Astrocyte of the cerebellum (primary cell): Measurements from ENCODE around the gene STK11IP.

ENCODE experiments used
- DNase-seq: peaks from one replicate; pipeline ENCODE4 v3.0.0-alpha.2; 2011; ENCODE audit warnings: low read depth
- H3K4me3 ChIP-seq: 2 replicates; pipeline ENCODE4 v1.5.1; 2011; ENCODE audit warnings: mild to moderate bottlenecking, low read depth, low read length, moderate library complexity
- in situ Hi-C: cut with HindIII; loops from 2 replicates; pipeline ENCODE4 v1.10.0; 2017; ENCODE audit warnings: low sequenced_read_pairs
- TF ChIP-seq, protein P1 (sequence below): IDR thresholded peaks from 2 replicates; pipeline ENCODE4 v1.5.1; 2012; ENCODE audit warnings: low read length, low read depth, moderate library complexity, mild to moderate bottlenecking; ENCODE audit errors: missing control alignments

The STK11IP gene

DNA sequence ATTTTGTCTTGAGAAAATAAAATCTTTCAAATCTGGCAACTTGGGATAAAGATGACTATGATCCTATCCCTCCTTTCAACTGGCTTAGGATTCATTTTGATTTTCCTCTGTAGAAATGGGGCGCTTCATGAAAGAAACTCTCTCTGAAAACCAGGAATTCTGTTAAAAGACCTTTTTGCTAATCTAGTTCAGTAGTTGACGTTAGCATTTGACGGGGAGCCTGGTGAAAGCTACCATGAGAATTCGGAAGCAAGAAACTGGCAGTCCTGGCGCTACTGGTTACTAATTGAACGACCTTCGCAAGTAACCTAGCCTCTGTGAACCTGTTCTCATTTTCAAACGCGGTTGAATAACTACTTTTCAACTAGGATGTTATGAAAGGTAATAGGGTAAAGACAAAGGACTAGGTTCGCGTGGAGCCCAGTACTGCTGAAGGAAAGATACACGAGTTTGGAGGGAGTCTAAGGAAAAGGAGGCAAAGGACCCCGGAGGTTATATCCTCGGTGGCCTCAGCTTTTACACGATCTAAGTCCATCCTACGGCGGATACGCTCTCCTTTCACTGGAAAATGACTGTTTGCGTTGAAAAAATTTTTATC lies 604 bp upstream of the STK11IP start:
- in situ Hi-C loops: no loop called here
- DNase-seq: no peak
- H3K4me3 ChIP-seq: peak overlapping the region; percentile 68
- TF ChIP-seq, protein P1, sequence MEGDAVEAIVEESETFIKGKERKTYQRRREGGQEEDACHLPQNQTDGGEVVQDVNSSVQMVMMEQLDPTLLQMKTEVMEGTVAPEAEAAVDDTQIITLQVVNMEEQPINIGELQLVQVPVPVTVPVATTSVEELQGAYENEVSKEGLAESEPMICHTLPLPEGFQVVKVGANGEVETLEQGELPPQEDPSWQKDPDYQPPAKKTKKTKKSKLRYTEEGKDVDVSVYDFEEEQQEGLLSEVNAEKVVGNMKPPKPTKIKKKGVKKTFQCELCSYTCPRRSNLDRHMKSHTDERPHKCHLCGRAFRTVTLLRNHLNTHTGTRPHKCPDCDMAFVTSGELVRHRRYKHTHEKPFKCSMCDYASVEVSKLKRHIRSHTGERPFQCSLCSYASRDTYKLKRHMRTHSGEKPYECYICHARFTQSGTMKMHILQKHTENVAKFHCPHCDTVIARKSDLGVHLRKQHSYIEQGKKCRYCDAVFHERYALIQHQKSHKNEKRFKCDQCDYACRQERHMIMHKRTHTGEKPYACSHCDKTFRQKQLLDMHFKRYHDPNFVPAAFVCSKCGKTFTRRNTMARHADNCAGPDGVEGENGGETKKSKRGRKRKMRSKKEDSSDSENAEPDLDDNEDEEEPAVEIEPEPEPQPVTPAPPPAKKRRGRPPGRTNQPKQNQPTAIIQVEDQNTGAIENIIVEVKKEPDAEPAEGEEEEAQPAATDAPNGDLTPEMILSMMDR: no peak

DNA sequence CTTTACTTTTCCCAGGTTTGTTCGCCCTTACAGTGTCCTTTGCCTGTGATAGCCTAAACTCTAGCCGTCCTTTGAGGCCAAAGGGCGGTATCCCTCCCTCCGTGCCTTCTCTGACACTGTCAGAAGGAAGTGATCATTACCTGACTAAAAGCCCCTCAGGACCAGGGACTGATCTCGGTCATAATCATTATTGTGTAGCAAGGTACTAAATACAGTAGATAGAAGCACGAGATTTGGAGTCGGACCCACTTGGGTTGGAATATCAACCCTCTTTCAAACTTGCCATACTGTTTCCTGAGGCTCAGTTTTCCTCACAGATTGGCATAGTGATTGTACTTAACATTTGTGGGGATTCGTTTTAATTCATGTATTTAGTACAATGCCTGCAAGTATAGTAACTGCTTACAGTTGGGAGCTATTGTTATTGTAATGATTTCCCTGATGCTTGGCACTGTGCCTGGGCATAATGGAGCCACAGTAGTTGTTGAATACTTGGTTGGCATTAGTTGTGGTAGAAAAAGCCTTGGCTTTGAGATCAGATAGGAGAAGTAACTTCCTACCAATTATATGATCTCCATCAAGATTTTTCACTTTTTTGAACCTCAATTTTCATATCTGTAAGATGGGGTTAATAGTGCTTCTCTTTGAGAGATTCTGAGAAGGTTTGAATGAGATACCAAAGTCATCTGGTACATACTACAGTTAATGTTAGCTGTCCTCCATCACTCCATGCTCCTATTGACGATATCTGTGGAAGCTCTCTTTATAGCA lies 836 bp downstream of the STK11IP start:
- TF ChIP-seq, protein P1: no peak
- in situ Hi-C loops: no loop called here
- DNase-seq: no peak
- H3K4me3 ChIP-seq: peak overlapping the region; percentile 68

DNA sequence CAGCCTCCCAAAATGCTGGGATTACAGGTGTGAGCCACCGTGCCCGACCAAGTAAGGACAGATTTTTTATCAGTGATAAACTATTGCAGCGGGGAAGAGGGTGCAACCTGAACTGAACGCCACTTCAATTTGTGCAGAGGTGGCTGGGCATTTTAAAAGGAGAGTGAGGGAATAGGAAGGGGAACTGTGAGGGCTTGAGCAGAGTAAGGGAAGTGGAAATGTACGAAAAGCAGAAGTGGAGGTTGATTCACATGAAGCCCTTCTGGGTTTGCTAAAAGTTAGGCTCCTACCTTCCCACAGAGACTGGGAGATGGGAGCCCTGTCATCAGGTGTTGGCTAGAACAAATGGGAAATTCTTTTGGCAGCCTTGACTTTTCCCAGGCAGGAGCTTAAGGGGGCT lies 6.1 kb downstream of the STK11IP start:
- no peak overlapping the region for H3K4me3 ChIP-seq
- TF ChIP-seq, protein P1: no peak
- in situ Hi-C loops: no loop called here
- no peak for DNase-seq

DNA sequence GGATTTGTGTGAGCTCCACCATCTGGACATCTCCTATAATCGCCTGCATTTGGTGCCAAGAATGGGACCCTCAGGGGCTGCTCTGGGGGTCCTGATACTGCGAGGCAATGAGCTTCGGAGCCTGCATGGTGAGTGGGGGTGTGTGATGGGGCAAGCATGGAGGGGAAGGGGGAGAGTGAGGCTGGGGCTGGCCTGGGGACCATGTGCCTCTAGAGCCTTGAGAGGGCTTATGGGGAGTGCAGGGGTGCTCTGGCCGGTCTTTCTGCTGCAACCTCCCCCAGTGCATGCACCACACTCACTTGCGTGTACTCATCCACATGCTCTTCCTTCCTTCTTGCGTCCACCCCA lies 7.9 kb downstream of the STK11IP start:
- no peak for DNase-seq
- in situ Hi-C loops: no loop called here
- H3K4me3 ChIP-seq: no peak overlapping the region
- TF ChIP-seq, protein P1: no peak

- no peak overlapping the region for H3K4me3 ChIP-seq
- no peak for DNase-seq
- in situ Hi-C loops: no loop called here
- TF ChIP-seq, protein P1: no peak
These were observed 10.3 kb downstream of the STK11IP start for GRCh38 chr2:219607931-219608330.

GRCh38 chr2:219608399-219608964 lies 10.8 kb downstream of the STK11IP start:
- in situ Hi-C loops: no loop called here
- no peak for DNase-seq
- TF ChIP-seq, protein P1: no peak
- H3K4me3 ChIP-seq: no peak overlapping the region
